RWPE1 (cell line): Measurements from ENCODE around the gene TTC23L.

Experiments used
- CTCF ChIA-PET: fragments of 350-600 bp; sonication (Branson Sonifier 250); formaldehyde crosslinking; extraction: SDS; loops from one replicate; lab custom pipeline; 2021; lab: Yijun Ruan, JAX
- POLR2A ChIA-PET: fragments of 400-600 bp; formaldehyde crosslinking; extraction: SDS; loops from one replicate; lab custom pipeline; 2020; ENCODE audit warnings: antibody characterized with exemption; ENCODE audit not compliant: low non-redundant PET; lab: Yijun Ruan, JAX
- DNase-seq: peaks from one replicate; pipeline ENCODE4 v3.0.0; 2012; ENCODE audit warnings: low spot score
- H3K27ac ChIP-seq: fragments of 450-650 bp; 2 replicates; pipeline ENCODE4 v1.5.1; 2017
- TF ChIP-seq, protein P1 (sequence below): fragments of 450-650 bp; conservative IDR thresholded peaks from 2 replicates; pipeline ENCODE4 v1.5.1; 2017; ENCODE audit warnings: low read depth, mild to moderate bottlenecking

The TTC23L gene

DNA sequence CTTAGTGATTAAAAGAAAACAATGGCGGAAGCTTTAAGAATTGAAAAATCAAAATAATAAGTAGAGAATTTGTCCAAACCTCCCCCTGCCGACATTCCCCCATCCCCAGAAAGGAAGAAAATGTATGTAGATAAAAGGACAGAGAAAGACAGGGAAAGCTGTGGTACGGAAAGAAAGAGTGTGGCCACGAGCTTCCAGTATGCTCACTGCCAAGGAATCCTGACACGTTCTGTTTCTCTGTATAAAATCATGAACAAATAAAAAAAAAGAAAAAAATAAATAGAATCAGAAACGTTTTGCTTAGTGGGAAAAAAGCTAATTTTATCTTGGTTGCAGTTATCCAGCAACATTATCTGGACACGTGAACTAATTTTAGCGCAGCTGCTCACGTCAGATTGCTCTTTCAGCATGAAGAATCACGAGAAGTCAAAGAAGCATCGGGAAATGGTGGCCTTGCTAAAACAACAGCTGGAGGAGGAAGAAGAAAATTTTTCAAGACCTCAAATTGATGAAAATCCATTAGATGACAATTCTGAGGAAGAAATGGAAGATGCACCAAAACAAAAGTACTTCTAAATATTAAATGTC is 105.6 kb downstream of the TTC23L start:
- DNase-seq = no peak
- no peak overlapping the region for H3K27ac ChIP-seq
- TF ChIP-seq, protein P1, sequence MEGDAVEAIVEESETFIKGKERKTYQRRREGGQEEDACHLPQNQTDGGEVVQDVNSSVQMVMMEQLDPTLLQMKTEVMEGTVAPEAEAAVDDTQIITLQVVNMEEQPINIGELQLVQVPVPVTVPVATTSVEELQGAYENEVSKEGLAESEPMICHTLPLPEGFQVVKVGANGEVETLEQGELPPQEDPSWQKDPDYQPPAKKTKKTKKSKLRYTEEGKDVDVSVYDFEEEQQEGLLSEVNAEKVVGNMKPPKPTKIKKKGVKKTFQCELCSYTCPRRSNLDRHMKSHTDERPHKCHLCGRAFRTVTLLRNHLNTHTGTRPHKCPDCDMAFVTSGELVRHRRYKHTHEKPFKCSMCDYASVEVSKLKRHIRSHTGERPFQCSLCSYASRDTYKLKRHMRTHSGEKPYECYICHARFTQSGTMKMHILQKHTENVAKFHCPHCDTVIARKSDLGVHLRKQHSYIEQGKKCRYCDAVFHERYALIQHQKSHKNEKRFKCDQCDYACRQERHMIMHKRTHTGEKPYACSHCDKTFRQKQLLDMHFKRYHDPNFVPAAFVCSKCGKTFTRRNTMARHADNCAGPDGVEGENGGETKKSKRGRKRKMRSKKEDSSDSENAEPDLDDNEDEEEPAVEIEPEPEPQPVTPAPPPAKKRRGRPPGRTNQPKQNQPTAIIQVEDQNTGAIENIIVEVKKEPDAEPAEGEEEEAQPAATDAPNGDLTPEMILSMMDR = no peak
- CTCF ChIA-PET = interaction anchor here (0.6 to 0.7 kb wide), 2 partner anchors 13 to 1134 kb away, joined by 3 read pairs; no protein-coding TSS in a partner anchor
- POLR2A ChIA-PET = no interaction called here
